Ectodermal cell (in vitro differentiated cells): ENCODE data around the gene TUNAR.

Experiments used
- H3K27ac ChIP-seq: 2 replicates; pipeline ENCODE4 v1.7.0; 2013; ENCODE audit warnings: mild to moderate bottlenecking, low read depth, low read length; ENCODE audit not compliant: insufficient read depth, poor library complexity, severe bottlenecking
- H3K27me3 ChIP-seq: 2 replicates; pipeline ENCODE4 v1.7.0; 2013; ENCODE audit warnings: mild to moderate bottlenecking, low read length; ENCODE audit not compliant: insufficient read depth, control insufficient read depth, poor library complexity, severe bottlenecking
- H3K36me3 ChIP-seq: one replicate; pipeline ENCODE4 v1.7.0; 2013; ENCODE audit warnings: low read length; ENCODE audit not compliant: control insufficient read depth, insufficient read depth
- H3K4me1 ChIP-seq: one replicate; pipeline ENCODE4 v1.7.0; 2013; ENCODE audit warnings: low read length; ENCODE audit not compliant: control insufficient read depth, insufficient read depth
- H3K4me3 ChIP-seq: 2 replicates; pipeline ENCODE4 v1.7.0; 2013; ENCODE audit warnings: low read depth, low read length, control low read depth; ENCODE audit not compliant: insufficient read depth
- H3K9me3 ChIP-seq: 2 replicates; pipeline ENCODE4 v1.7.0; 2013; ENCODE audit warnings: mild to moderate bottlenecking, low read length, moderate library complexity; ENCODE audit not compliant: control insufficient read depth
- WGBS, 2 experiments: methylation state at CpG; one replicate each; pipeline ENCODE4 v1.1.7; 2013; ENCODE audit warnings: missing lambda C conversion rate in 2 of 2; 5-methylcytosine and 5-hydroxymethylcytosine counted together

TUNAR gene

DNA sequence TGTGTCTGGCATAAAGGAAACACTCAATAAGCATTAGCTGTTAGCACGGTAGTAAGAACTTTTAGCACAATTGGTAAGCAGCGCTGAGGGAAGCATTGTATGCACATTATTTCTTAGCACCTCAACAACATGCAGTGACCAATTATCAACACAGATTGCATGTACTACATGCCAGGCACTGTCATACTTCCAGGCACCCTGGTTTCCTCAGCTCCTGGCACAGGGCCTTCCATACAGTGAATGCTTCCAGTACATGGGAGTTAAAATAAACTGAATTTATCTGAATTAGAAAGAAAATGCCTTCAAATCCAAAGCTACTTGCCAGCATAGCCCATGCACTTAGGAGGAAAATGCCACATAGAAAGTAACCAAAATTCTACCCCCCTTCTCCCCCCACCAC, 59.4 kb downstream of the TUNAR start:
- Histone ChIP-seq H3K36me3 (no peaks in the 10 kb centered on the region), H3K4me3 (no peak overlapping the region), H3K27ac (no peak overlapping the region), H3K9me3 (no peaks in the 10 kb centered on the region), H3K4me1 (no peaks in the 10 kb centered on the region), H3K27me3 (no peaks in the 10 kb centered on the region)
- WGBS, 2 experiments = 93 to 97% methylated on average over 2 of the region's 2 CpGs

- no peak overlapping the region for H3K27ac ChIP-seq
- H3K27me3 ChIP-seq = no peaks in the 10 kb centered on the region
- 90 to 95% methylated on average over 4 of the region's 4 CpGs for WGBS, 2 experiments
- H3K4me1 ChIP-seq = peaks cover 12% of the 10 kb centered on the region
- no peak overlapping the region for H3K4me3 ChIP-seq
- no peaks in the 10 kb centered on the region for H3K9me3 ChIP-seq
- H3K36me3 ChIP-seq = no peaks in the 10 kb centered on the region
These were observed 62.7 kb downstream of the TUNAR start for GRCh38 chr14:95939335-95939734.

GRCh38 chr14:95941897-95942296, 65.3 kb downstream of the TUNAR start:
- no peaks in the 10 kb centered on the region for H3K27me3 ChIP-seq
- 93 to 98% methylated on average over 2 of the region's 2 CpGs for WGBS, 2 experiments
- H3K27ac ChIP-seq = no peak overlapping the region
- no peaks in the 10 kb centered on the region for H3K36me3 ChIP-seq
- no peaks in the 10 kb centered on the region for H3K9me3 ChIP-seq
- H3K4me1 ChIP-seq = peaks cover 24% of the 10 kb centered on the region
- no peak overlapping the region for H3K4me3 ChIP-seq

DNA sequence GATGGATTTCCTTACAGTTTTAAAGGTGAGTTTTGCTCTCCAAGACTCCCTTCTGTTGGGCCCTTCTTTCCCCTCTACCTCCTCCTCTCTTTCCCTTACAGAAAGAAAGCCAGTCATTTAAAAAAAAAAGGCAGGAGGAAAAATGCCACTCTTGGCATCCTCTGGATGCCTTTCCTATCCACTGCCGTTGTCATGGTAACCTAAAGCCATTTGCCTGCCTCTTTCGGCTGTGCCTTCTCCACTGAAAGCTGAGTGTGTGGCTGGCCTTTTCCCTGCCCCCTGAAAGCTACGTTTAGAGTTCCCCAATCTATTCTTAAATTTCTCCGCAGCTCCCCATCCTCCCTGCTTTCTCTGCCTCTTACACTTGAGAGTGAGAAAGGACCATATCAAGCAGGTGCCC, 67.1 kb downstream of the TUNAR start:
- 27 to 32% methylated on average over 4 of the region's 4 CpGs for WGBS, 2 experiments
- Histone ChIP-seq H3K27ac (peak overlapping the region; percentile 64), H3K4me3 (no peak overlapping the region), H3K9me3 (no peaks in the 10 kb centered on the region), H3K27me3 (no peaks in the 10 kb centered on the region), H3K4me1 (peaks cover 24% of the 10 kb centered on the region), H3K36me3 (no peaks in the 10 kb centered on the region)

DNA sequence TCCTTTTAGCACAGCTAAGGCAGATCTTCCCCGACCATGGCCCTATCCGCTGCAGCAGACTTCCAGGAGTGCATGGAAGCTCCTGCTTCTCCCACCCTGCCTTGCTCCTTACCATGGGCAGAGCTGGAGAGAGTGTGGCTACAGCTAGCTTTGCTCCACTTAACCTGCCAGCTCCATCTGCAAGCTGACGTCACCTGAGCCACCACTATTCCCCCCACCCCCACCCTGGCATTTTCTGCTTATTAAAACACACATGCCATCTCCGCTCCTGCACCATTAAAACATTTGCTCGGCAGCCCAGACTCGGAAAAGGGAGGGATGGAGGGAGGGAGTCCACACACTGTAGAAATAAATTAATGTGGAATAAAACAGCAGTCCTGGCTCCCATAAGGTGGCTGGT, 67.8 kb downstream of the TUNAR start:
- Histone ChIP-seq H3K27ac (no peak overlapping the region), H3K9me3 (no peaks in the 10 kb centered on the region), H3K36me3 (no peaks in the 10 kb centered on the region), H3K4me1 (peaks cover 29% of the 10 kb centered on the region), H3K4me3 (no peak overlapping the region), H3K27me3 (no peaks in the 10 kb centered on the region)
- WGBS, 2 experiments = 89 to 92% methylated on average over 6 of the region's 6 CpGs

GRCh38 chr14:95946867-95947266, 70.2 kb downstream of the TUNAR start:
- peaks cover 35% of the 10 kb centered on the region for H3K4me1 ChIP-seq
- 56 to 62% methylated on average over 1 of the region's 1 CpG for WGBS, 2 experiments

GRCh38 chr14:95948558-95948981, 71.9 kb downstream of the TUNAR start:
- WGBS, 2 experiments = 0% methylated on average over 2 of the region's 2 CpGs
- Histone ChIP-seq H3K4me3 (no peak overlapping the region), H3K9me3 (no peaks in the 10 kb centered on the region), H3K4me1 (peaks cover 30% of the 10 kb centered on the region), H3K36me3 (no peaks in the 10 kb centered on the region), H3K27ac (peak overlapping the region; percentile 81), H3K27me3 (no peaks in the 10 kb centered on the region)

More at GRCh38 chr14:95946867-95947266, 70.2 kb downstream of the TUNAR start:
- H3K36me3 ChIP-seq = no peaks in the 10 kb centered on the region
- no peaks in the 10 kb centered on the region for H3K27me3 ChIP-seq
- H3K9me3 ChIP-seq = no peaks in the 10 kb centered on the region
- no peak overlapping the region for H3K27ac ChIP-seq
- H3K4me3 ChIP-seq = no peak overlapping the region

- no peak overlapping the region for H3K27ac ChIP-seq
- WGBS, 2 experiments = 94 to 99% methylated on average over 4 of the region's 4 CpGs
- no peak overlapping the region for H3K4me3 ChIP-seq
- peaks cover 10% of the 10 kb centered on the region for H3K4me1 ChIP-seq
- no peaks in the 10 kb centered on the region for H3K27me3 ChIP-seq
- H3K36me3 ChIP-seq = no peaks in the 10 kb centered on the region
- H3K9me3 ChIP-seq = no peaks in the 10 kb centered on the region
These were observed 74.7 kb downstream of the TUNAR start for GRCh38 chr14:95951359-95951758.

- no peak overlapping the region for H3K27ac ChIP-seq
- H3K27me3 ChIP-seq = no peaks in the 10 kb centered on the region
- H3K36me3 ChIP-seq = no peaks in the 10 kb centered on the region
- H3K9me3 ChIP-seq = no peaks in the 10 kb centered on the region
- no peak overlapping the region for H3K4me3 ChIP-seq
- H3K4me1 ChIP-seq = peaks cover 10% of the 10 kb centered on the region
- 78 to 88% methylated on average over 8 of the region's 8 CpGs for WGBS, 2 experiments
These were observed 76.6 kb downstream of the TUNAR start for GRCh38 chr14:95953111-95953724.

DNA sequence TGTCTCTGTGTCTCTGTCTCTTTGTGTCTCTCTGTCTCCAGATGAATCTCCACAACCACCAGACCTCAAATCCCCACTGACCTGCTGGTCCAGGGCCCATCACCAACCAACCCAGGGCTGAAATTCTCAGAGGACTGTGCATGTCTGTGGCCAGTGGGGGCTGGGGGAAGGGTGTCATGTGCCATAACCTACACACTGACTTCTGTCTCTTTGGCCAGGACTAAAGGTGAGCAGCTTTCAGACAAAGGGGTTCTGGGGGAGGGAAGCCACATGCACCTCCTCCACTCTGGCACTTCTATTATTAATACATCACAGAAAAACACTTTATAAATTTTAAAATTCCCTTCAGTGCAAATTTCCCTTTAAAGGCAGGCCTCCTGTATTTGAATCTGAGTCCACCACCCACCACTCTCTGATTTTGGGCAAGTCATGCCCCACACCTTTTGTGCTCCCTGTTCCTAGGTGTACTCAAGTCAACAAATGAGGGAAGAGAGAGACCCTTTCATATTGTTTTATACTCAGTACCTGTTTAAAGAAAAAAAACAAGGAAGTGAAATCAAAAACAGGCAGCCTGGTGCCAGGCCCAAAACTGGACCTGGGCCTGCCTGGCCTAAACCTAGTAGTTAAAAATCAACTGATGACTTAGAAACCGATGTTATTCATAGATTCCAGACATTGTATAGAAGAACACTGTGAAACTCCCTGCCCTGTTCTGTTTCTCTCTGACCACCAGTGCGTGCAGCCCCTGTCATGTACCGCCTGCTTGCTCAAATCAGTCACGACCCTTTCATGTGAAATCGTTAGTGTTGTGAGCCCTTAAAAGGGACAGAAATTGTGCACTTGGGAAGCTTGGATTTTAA, 80.2 kb downstream of the TUNAR start:
- Histone ChIP-seq H3K27ac (no peak overlapping the region), H3K9me3 (no peaks in the 10 kb centered on the region), H3K4me3 (no peak overlapping the region), H3K36me3 (no peaks in the 10 kb centered on the region), H3K27me3 (no peaks in the 10 kb centered on the region), H3K4me1 (peaks cover 2% of the 10 kb centered on the region)
- 91% methylated on average over 5 of the region's 5 CpGs for WGBS, 2 experiments
